ENCODE measurements around the gene RAD51B. TPM values are rescaled to one million over a fixed set of nuclear protein-coding genes. Genes with fewer than 3 reads are reported as not detected.

RAD51B gene
- polyA plus RNA-seq, 1 donor (not counting 4 experiments of a cell fraction or from before 2014, with no cell fraction given), result 13.3 TPM

GRCh38 chr14:68230202-68230949 is 410.8 kb downstream of the RAD51B start:
- Histone ChIP-seq H3K27ac (ENCODE audit: control insufficient read depth, insufficient read depth, low read length) (no peak overlapping the region), H3K9ac (ENCODE audit: control insufficient read depth, extremely low read depth, insufficient read depth, low read length) (no peak overlapping the region), H3K79me2 (ENCODE audit: control insufficient read depth, insufficient read depth, low read length) (no peaks in the 10 kb centered on the region), H3K36me3 (ENCODE audit: control insufficient read depth in 2 of 2, extremely low read depth in 1 of 2, insufficient read depth in 2 of 2, low read length in 2 of 2) (no peaks in the 10 kb centered on the region), H3K4me1 (ENCODE audit: control insufficient read depth, extremely low read depth, insufficient read depth, low read length) (peaks cover 38% of the 10 kb centered on the region), H3K9me3 (ENCODE audit: control insufficient read depth, low read depth, low read length) (no peaks in the 10 kb centered on the region), H3K27me3 (ENCODE audit: control insufficient read depth, extremely low read depth, insufficient read depth, low read length) (no peaks in the 10 kb centered on the region), H2AFZ (ENCODE audit: control insufficient read depth, low read length) (peak overlapping the region; percentile 10), H3K4me3 (ENCODE audit: control insufficient read depth in 2 of 3, extremely low read depth in 1 of 3, insufficient read depth in 2 of 3, low read depth in 1 of 3, low read length in 3 of 3) (no peak overlapping the region), H3K9me1 (ENCODE audit: control insufficient read depth, extremely low read depth, insufficient read depth, low read length) (no peaks in the 10 kb centered on the region), H3K4me2 (ENCODE audit: control insufficient read depth, extremely low read depth, insufficient read depth, low read depth, low read length) (no peak overlapping the region), H4K20me1 (ENCODE audit: control insufficient read depth, extremely low read depth, insufficient read depth, low read length) (no peaks in the 10 kb centered on the region)
- FAIRE-seq, result no peak
- TF ChIP-seq EZH2 (IDR thresholded peaks at IDR 0.05; ENCODE audit: low read length) (no peak), CTCF (optimal IDR thresholded peaks at IDR 0.05 in 1 of 3, IDR thresholded peaks at IDR 0.05 in 1 of 3, conservative IDR thresholded peaks at IDR 0.05 in 1 of 3; ENCODE audit: extremely low read depth in 1 of 3, insufficient read depth in 2 of 3, low read length in 3 of 3) (no peak)
- dilution Hi-C loops (cut with MboI; ENCODE audit: extremely low pct_ligation_motif_present, low sequenced_read_pairs), result no loop called here
- no peak for DNase-seq (ENCODE audit: low read depth, low spot score)

DNA sequence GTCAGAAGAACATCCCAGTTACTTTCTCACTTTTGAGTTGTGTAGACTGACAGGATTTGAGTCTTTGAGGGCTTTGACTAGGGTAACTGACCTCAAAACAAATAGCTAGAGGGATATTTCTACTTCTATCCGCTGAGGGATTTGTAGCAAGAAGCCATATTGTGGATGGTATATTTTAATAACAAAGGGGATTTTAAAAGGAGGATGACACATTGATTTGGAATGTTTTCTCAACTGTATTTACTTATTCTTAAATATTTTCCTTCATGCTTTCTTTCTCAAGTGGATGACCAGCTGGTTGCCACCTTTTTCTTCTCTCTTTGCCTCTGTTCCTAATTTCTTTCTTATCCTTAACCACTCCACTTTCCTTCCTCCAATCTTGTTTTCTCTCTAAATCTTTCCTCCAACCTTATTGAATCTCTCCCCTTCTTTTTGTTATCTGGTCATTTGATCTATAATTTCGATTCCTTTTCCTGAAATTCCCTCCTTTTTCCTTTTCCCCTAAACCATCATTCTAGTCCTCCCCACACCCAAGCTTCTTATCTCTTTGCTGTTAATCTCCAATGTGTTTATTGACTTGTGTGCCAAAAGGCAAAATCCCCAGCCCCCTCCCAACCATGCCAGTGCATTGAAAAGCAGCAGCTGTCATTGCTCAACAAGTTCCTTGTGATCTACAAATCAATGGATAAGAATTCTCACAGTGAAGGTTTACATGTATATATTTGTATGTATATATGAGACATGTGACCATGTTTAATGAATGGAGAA is 411.6 kb downstream of the RAD51B start:
- Histone ChIP-seq H3K36me3 (ENCODE audit: control insufficient read depth in 2 of 2, extremely low read depth in 1 of 2, insufficient read depth in 2 of 2, low read length in 2 of 2) (no peaks in the 10 kb centered on the region), H3K27ac (ENCODE audit: control insufficient read depth, insufficient read depth, low read length) (peak overlapping the region; percentile 85), H3K79me2 (ENCODE audit: control insufficient read depth, insufficient read depth, low read length) (no peaks in the 10 kb centered on the region), H3K9ac (ENCODE audit: control insufficient read depth, extremely low read depth, insufficient read depth, low read length) (peak overlapping the region; percentile 3), H3K9me3 (ENCODE audit: control insufficient read depth, low read depth, low read length) (no peaks in the 10 kb centered on the region), H3K4me2 (ENCODE audit: control insufficient read depth, extremely low read depth, insufficient read depth, low read depth, low read length) (peak overlapping the region; percentile 30), H2AFZ (ENCODE audit: control insufficient read depth, low read length) (peak overlapping the region; percentile 46), H3K4me1 (ENCODE audit: control insufficient read depth, extremely low read depth, insufficient read depth, low read length) (peaks cover 38% of the 10 kb centered on the region), H3K4me3 (ENCODE audit: control insufficient read depth in 2 of 3, extremely low read depth in 1 of 3, insufficient read depth in 2 of 3, low read depth in 1 of 3, low read length in 3 of 3) (no peak overlapping the region), H3K9me1 (ENCODE audit: control insufficient read depth, extremely low read depth, insufficient read depth, low read length) (no peaks in the 10 kb centered on the region), H4K20me1 (ENCODE audit: control insufficient read depth, extremely low read depth, insufficient read depth, low read length) (no peaks in the 10 kb centered on the region), H3K27me3 (ENCODE audit: control insufficient read depth, extremely low read depth, insufficient read depth, low read length) (no peaks in the 10 kb centered on the region)
- TF ChIP-seq CTCF (optimal IDR thresholded peaks at IDR 0.05 in 1 of 3, IDR thresholded peaks at IDR 0.05 in 1 of 3, conservative IDR thresholded peaks at IDR 0.05 in 1 of 3; ENCODE audit: extremely low read depth in 1 of 3, insufficient read depth in 2 of 3, low read length in 3 of 3) (no peak), EZH2 (IDR thresholded peaks at IDR 0.05; ENCODE audit: low read length) (no peak)
- no peak for DNase-seq (ENCODE audit: low read depth, low spot score)
- FAIRE-seq, result no peak
- dilution Hi-C loops (cut with MboI; ENCODE audit: extremely low pct_ligation_motif_present, low sequenced_read_pairs), result no loop called here

Measured in keratinocyte (primary cell).